Neuron (in vitro differentiated cells): Measurements from ENCODE around the gene CTLA4.

Experiments used
- H2AFZ ChIP-seq: one replicate; pipeline ENCODE4 v1.6.1; 2013; ENCODE audit warnings: low read depth, mild to moderate bottlenecking, inconsistent platforms, low read length, moderate library complexity
- H3K27me3 ChIP-seq: one replicate; pipeline ENCODE4 v1.6.1; 2013; ENCODE audit warnings: low read length; ENCODE audit not compliant: insufficient read depth
- H3K36me3 ChIP-seq: one replicate; pipeline ENCODE4 v1.6.1; 2013; ENCODE audit warnings: low read length; ENCODE audit not compliant: insufficient read depth
- H3K4me1 ChIP-seq: one replicate; pipeline ENCODE4 v1.6.1; 2013; ENCODE audit warnings: low read length; ENCODE audit not compliant: insufficient read depth
- H3K4me3 ChIP-seq: 2 replicates; pipeline ENCODE4 v1.5.1; 2013; ENCODE audit warnings: mild to moderate bottlenecking, low read length, moderate library complexity
- H3K9me3 ChIP-seq: one replicate; pipeline ENCODE4 v1.6.1; 2013; ENCODE audit warnings: low read length

The CTLA4 gene

DNA sequence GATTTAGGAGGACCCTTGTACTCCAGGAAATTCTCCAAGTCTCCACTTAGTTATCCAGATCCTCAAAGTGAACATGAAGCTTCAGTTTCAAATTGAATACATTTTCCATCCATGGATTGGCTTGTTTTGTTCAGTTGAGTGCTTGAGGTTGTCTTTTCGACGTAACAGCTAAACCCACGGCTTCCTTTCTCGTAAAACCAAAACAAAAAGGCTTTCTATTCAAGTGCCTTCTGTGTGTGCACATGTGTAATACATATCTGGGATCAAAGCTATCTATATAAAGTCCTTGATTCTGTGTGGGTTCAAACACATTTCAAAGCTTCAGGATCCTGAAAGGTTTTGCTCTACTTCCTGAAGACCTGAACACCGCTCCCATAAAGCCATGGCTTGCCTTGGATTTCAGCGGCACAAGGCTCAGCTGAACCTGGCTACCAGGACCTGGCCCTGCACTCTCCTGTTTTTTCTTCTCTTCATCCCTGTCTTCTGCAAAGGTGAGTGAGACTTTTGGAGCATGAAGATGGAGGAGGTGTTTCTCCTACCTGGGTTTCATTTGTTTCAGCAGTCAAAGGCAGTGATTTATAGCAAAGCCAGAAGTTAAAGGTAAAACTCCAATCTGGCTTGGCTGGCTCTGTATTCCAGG, at the start of gene CTLA4:
TSS of gene CTLA4 (plus strand) at position 211 of the 640 bp plus-strand sequence. CDS start at position 383, 172 bp downstream.
- Histone ChIP-seq H3K4me3 (no peak within 1 kb of the TSS), H3K36me3 (no peaks in the 10 kb centered on the region), H2AFZ (no peak within 1 kb of the TSS), H3K9me3 (no peaks in the 10 kb centered on the region), H3K27me3 (peaks cover 6% of the 10 kb centered on the region), H3K4me1 (peaks cover 6% of the 10 kb centered on the region)

DNA sequence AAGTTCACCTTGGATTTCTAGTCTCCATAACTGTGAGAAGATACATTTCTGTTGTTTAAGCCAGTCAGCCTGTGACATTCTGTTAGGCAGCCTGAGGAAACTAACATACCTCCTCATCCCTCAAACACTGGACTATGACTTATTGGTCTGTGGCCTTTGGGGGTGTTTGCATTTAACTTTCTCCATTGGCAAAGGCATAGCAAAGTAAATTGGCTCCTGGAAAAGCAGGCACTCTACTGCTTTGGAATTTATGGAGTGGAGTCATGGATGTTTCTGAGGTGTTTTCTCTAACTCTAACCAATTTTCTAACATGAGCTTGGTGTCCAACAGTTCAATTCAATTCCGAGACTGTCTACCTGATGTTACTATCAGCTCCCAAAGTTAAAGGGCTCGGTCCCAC, 48.9 kb upstream of the CTLA4 start:
- H3K27me3 ChIP-seq, result peaks cover 6% of the 10 kb centered on the region
- no peak overlapping the region for H3K4me3 ChIP-seq
- no peaks in the 10 kb centered on the region for H3K36me3 ChIP-seq
- no peak overlapping the region for H2AFZ ChIP-seq
- H3K4me1 ChIP-seq, result peaks cover 5% of the 10 kb centered on the region
- no peaks in the 10 kb centered on the region for H3K9me3 ChIP-seq

DNA sequence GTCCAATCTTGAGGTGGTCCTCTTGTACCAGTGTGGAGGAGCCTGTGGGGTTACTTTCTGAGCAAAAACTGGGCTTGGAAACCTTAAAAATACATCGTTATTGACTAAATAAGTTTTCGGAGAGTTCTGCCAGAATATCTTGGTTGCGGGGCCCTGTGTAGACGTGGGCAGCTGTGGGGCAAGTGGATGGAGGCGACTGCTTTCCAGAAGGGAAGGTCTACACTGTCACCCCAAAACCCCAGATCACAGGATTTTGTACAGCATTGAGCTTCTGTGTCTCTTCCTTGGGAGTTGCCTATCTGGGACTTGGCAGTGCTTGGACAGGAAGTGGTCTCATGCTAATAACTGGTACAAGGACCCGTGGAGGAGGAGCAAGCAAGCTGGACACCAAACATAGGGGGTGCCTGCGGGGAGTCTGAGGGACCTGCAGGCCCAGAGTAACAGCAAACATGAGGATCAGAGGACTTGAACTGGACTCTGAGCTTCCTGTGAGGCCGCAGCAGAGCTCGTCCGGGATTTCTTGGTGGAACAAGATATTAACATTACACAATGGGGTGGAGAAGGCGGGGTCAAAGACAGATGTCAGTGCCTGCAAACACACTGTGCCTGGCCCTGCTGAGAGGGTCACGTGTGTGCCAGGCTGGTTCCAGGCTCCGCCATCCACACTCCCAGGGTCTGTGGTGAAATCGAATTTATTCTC, 48.0 kb upstream of the CTLA4 start:
- H3K36me3 ChIP-seq, result no peaks in the 10 kb centered on the region

DNA sequence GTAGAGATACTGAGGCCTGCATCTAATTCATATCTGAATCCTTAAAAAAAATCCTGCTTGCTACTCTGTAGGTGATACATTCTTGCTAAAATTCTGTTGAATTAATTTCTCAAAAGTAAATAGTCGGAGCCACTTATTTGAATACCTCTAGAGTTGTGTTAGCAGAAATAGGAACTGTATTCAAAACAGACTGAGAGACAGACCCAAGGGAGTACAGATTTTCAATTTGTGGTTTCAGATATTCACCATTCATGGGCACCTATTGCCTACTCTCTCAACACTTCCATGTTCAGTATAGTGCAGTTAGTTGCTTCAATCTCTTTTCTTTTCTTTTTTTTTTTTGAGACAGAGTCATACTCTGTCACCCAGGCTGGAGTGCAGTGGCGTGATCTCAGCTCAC, 46.6 kb upstream of the CTLA4 start:
- Histone ChIP-seq H2AFZ (no peak overlapping the region), H3K4me1 (no peaks in the 10 kb centered on the region), H3K36me3 (no peaks in the 10 kb centered on the region)

More for the DNA sequence above, 48.0 kb upstream of the CTLA4 start:
- Histone ChIP-seq H3K4me1 (peaks cover 5% of the 10 kb centered on the region), H2AFZ (no peak overlapping the region), H3K27me3 (peaks cover 6% of the 10 kb centered on the region), H3K9me3 (no peaks in the 10 kb centered on the region), H3K4me3 (no peak overlapping the region)

DNA sequence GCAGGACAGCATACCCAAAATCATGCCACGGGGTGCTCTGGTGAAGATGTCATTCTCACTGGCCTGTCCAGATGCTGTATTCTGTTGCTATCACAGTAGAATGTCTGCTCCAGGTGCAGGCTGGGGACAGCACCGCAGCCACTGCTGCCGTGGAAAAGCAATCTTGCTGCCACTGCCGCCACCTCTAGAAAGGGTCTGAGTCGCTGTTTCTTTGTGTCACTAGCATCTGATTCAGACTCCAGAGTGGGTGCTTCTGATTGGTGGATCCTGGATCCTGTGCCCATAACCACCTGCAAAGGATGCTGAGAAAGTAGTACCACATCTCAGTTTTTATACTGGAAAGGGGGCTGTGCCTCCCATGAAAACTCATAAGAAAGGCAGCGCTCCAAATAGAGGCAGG, 45.3 kb upstream of the CTLA4 start:
- H3K27me3 ChIP-seq, result peaks cover 6% of the 10 kb centered on the region
- H3K36me3 ChIP-seq, result no peaks in the 10 kb centered on the region
- H3K9me3 ChIP-seq, result no peaks in the 10 kb centered on the region
- H3K4me3 ChIP-seq, result no peak overlapping the region
- no peaks in the 10 kb centered on the region for H3K4me1 ChIP-seq
- H2AFZ ChIP-seq, result no peak overlapping the region

More for the DNA sequence above, 46.6 kb upstream of the CTLA4 start:
- no peak overlapping the region for H3K4me3 ChIP-seq
- peaks cover 6% of the 10 kb centered on the region for H3K27me3 ChIP-seq
- H3K9me3 ChIP-seq, result no peaks in the 10 kb centered on the region

DNA sequence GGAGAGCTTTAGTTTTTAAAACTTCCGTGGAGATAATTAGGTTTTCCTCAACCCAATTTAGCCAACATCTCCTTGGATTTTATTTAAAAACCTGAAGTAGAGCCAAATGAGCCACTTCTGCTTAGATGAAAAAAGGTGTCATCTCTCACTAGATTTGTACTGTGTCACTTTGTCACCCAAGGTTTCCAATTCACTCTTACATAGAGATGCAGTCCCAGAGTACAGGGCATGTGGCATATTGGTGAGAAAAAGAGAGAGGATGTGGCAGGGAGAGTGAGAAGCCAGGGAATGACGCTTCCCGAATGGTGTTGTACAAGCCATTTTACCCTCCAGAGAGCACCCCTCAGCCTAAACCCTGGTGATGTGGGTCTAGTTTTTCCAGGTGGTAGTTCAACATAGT, 44.4 kb upstream of the CTLA4 start:
- H3K4me1 ChIP-seq, result no peaks in the 10 kb centered on the region
- peaks cover 6% of the 10 kb centered on the region for H3K27me3 ChIP-seq
- no peaks in the 10 kb centered on the region for H3K36me3 ChIP-seq
- H3K9me3 ChIP-seq, result no peaks in the 10 kb centered on the region
- H2AFZ ChIP-seq, result no peak overlapping the region
- H3K4me3 ChIP-seq, result no peak overlapping the region

DNA sequence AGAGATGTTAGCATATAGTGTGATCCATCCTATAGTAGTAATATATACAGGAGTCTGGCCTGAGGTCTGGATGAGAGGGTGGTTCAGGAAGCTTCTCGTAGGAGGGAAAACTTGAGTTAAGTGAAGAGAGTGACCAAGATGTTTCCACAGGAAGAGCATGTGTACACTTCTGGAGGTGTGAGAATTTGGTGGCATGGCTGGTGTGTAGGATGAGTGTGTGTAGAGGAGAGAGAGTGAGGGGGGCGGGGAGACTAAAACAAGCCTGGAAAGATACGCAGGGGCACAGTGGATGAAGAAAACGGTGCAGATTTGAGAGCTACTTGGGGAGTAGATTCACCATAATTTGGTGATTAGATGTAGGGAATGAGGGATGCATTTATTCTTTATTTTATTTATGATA, 43.5 kb upstream of the CTLA4 start:
- H3K9me3 ChIP-seq, result no peaks in the 10 kb centered on the region

DNA sequence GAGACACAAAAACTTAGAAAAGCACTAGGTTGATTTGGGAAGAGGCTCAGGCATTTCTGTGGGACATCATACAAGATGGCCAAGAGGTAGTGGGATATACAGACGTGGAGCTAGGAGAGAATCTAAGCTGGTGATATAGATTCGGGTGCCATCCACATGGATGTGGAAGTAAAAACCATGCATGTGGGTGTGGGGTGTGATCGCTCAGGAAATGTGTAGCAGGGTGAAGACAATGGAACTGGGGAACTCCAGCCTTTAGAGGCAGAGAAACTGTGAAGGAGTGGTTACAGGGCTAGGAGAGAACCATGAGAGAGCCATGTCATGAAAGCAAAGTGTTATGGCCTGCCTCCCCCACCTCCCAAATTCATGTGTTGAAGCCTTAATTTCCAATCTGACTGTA, 43.0 kb upstream of the CTLA4 start:
- Histone ChIP-seq H2AFZ (no peak overlapping the region), H3K9me3 (no peaks in the 10 kb centered on the region), H3K27me3 (peaks cover 6% of the 10 kb centered on the region), H3K4me1 (no peaks in the 10 kb centered on the region), H3K4me3 (no peak overlapping the region), H3K36me3 (no peaks in the 10 kb centered on the region)

More for the DNA sequence above, 43.5 kb upstream of the CTLA4 start:
- no peak overlapping the region for H3K4me3 ChIP-seq
- no peak overlapping the region for H2AFZ ChIP-seq
- no peaks in the 10 kb centered on the region for H3K4me1 ChIP-seq
- H3K27me3 ChIP-seq, result peaks cover 6% of the 10 kb centered on the region
- no peaks in the 10 kb centered on the region for H3K36me3 ChIP-seq

DNA sequence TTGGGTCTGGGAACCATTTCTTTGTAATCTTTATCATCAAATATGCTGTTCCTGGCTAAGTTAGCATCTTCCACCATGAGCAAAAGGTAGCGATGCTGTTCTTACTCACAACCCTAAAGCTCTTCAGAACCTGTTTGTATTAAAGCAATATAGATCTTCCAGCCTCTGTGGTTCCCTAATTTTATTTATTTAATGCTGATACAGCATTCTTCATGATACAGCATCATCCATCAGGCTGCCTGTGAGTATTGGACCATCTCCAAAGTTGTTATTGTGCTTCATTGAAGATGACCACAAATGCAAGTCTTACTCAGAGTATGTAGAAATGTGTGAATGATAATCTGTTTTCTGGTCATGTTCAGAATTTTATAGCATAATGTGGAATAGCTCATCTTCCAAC, 40.9 kb upstream of the CTLA4 start:
- no peak overlapping the region for H3K4me3 ChIP-seq
- no peak overlapping the region for H2AFZ ChIP-seq
- H3K36me3 ChIP-seq, result no peaks in the 10 kb centered on the region
- H3K27me3 ChIP-seq, result peaks cover 6% of the 10 kb centered on the region
- no peaks in the 10 kb centered on the region for H3K4me1 ChIP-seq
- H3K9me3 ChIP-seq, result no peaks in the 10 kb centered on the region

DNA sequence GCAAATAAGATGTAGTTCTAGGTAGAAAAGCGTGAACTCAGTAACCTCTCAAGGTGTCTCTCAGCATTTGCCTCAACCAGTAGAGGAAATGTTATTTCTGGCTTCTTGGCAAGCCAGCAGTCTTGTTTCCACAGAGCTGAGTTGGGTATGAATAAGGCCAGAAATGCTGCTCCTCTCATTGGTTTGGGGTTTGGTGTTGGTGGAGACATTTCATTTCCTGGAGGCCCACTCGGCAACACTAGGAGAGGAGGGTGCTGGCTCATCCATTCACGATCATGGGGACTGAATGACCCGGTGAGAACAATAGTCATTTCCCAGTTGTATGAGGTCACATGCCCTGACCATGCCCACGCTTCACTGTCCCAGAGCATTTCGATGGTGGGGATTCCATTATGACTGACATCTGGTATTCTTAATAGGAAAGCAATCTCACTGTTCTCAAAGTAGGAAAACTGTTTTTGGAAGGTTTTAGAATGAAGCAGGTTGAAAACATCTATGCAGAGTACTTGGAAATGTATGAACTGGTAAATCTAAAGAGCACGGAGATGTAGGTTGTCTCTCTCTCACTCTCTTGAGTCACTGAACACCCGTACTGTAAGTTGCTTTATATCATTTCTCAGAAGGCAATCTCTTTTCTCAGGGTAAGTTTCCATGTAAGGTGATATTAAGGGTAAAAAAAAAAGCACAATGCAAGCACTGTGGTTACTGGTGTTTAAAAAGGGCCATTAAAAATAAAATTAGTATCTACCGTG, 37.1 kb upstream of the CTLA4 start:
- H3K36me3 ChIP-seq, result no peaks in the 10 kb centered on the region
- H3K4me3 ChIP-seq, result no peak overlapping the region
- H3K4me1 ChIP-seq, result no peaks in the 10 kb centered on the region
- H3K9me3 ChIP-seq, result no peaks in the 10 kb centered on the region
- H2AFZ ChIP-seq, result no peak overlapping the region
- no peaks in the 10 kb centered on the region for H3K27me3 ChIP-seq

DNA sequence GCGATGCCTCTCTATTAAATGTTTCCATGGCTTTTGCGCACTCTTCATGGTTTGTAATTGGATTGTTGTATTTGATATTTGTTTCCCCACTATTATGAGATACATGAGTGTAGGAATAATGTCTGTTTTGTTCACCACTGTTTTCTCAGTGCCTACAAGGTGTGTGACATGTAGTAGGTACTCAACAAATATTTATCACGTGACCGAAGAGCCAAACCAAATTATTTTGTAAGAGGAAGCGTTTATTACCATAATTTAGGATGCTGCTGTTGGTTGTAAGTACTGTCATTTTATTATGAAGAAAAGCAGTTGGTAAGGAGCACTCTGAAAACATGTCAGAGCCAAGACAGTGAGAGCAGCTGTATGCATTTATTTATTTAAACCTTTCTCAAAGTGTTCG, 32.2 kb upstream of the CTLA4 start:
- Histone ChIP-seq H3K36me3 (no peaks in the 10 kb centered on the region), H3K9me3 (no peaks in the 10 kb centered on the region), H3K27me3 (peaks cover 2% of the 10 kb centered on the region), H2AFZ (no peak overlapping the region), H3K4me3 (no peak overlapping the region), H3K4me1 (peaks cover 3% of the 10 kb centered on the region)

DNA sequence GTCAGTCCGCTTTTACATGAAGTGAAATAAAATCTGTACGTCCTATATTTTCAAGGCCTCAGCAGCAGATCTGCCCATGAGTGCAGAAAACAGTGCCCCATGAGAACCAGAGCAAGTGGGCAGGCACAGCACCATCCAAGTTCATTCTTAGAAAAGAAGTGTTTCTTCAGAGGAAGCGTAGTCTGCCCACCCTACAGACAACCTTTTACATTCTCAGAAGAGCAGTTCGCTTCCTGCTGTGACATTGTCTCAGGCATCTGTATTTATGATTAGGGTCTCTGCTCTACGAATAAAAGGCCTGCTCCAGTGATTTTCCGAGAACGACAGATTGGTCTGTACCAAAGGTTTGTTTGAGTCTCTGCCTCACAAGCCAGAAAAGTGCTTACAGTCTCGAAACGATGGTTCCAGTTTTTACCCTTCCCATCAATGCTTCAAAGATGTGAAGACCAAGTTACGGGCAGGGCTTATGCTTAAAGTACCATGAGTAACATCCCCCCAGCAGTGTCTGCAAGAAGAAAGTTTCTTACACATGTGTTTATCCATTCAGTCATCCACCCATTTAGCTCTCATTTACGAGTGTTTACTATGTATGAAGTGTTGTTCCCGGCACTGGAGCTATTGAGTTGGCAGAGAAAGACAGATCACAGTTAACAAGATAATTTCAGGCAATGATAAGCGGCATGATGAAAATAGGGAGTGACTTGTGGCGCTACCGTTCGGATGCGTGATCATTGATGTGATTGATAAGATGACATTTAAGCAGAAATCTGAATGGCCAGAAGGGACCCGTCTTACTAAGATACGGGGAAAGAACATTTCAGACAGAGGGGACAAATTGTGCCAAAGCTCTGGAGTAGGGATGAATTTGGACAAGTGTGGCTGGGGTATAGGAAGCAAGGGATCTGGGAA, 31.4 kb upstream of the CTLA4 start:
- no peaks in the 10 kb centered on the region for H3K9me3 ChIP-seq
- H2AFZ ChIP-seq, result no peak overlapping the region
- peaks cover 2% of the 10 kb centered on the region for H3K27me3 ChIP-seq
- peaks cover 3% of the 10 kb centered on the region for H3K4me1 ChIP-seq
- no peaks in the 10 kb centered on the region for H3K36me3 ChIP-seq
- no peak overlapping the region for H3K4me3 ChIP-seq
